Neuronal stem cell (in vitro differentiated cells): ENCODE data around the gene FLG.

Experiments
- DNase-seq: peaks from one replicate; pipeline ENCODE4 v3.0.0-alpha.2; 2013; ENCODE audit warnings: low spot score
- H2AFZ ChIP-seq: one replicate; pipeline ENCODE4 v1.6.1; 2013; ENCODE audit warnings: mild to moderate bottlenecking, low read length, inconsistent platforms
- H2AK5ac ChIP-seq: 2 replicates; pipeline ENCODE4 v1.6.1; 2013; ENCODE audit warnings: low read depth, mild to moderate bottlenecking, inconsistent platforms, low read length, moderate library complexity, mixed read lengths
- H2BK120ac ChIP-seq: 2 replicates; pipeline ENCODE4 v1.6.1; 2013; ENCODE audit warnings: low read depth, mild to moderate bottlenecking, inconsistent platforms, low read length, moderate library complexity, mixed read lengths
- H2BK12ac ChIP-seq: one replicate; pipeline ENCODE4 v1.6.1; 2013; ENCODE audit warnings: low read length, inconsistent platforms
- H2BK15ac ChIP-seq: 2 replicates; pipeline ENCODE4 v1.6.1; 2013; ENCODE audit warnings: mild to moderate bottlenecking, low read length, inconsistent platforms, mixed read lengths
- H2BK5ac ChIP-seq: one replicate; pipeline ENCODE4 v1.6.1; 2013; ENCODE audit warnings: inconsistent platforms, mild to moderate bottlenecking, low read length, moderate library complexity
- H3K14ac ChIP-seq: one replicate; pipeline ENCODE4 v1.6.1; 2013; ENCODE audit warnings: low read length, inconsistent platforms
- H3K18ac ChIP-seq: 2 replicates; pipeline ENCODE4 v1.6.1; 2013; ENCODE audit warnings: low read length, inconsistent platforms
- H3K23ac ChIP-seq: 2 replicates; pipeline ENCODE4 v1.6.1; 2013; ENCODE audit warnings: low read depth, mild to moderate bottlenecking, mixed read lengths, low read length, inconsistent platforms; ENCODE audit not compliant: poor library complexity
- H3K27ac ChIP-seq: replicated peaks from 3 replicates; pipeline ENCODE4 v1.5.1; 2013; ENCODE audit warnings: low read length, inconsistent platforms
- H3K27me3 ChIP-seq, 3 experiments: 2 replicates each; pipeline ENCODE4 v1.6.1; 2013; ENCODE audit warnings: low read length in 3 of 3, mild to moderate bottlenecking in 2 of 3, inconsistent platforms in 1 of 3, low read depth in 1 of 3, mixed read lengths in 1 of 3, moderate library complexity in 1 of 3; ENCODE audit not compliant: control insufficient read depth in 3 of 3, insufficient read depth in 3 of 3
- H3K36me3 ChIP-seq, 2 donors: replicated peaks in 1 of 2; 2 replicates each; pipeline ENCODE4 v1.6.1; 2013; ENCODE audit warnings: low read length in 2 of 2; ENCODE audit not compliant: control insufficient read depth in 2 of 2, insufficient read depth in 2 of 2
- H3K4ac ChIP-seq: 2 replicates; pipeline ENCODE4 v1.6.1; 2013; ENCODE audit warnings: inconsistent platforms, mild to moderate bottlenecking, low read length, moderate library complexity
- H3K4me1 ChIP-seq, 2 donors: 1 replicate in 1 of 2; 2 replicates in 1 of 2; pipeline ENCODE4 v1.6.1; 2013; ENCODE audit warnings: low read length in 2 of 2, low read depth in 1 of 2; ENCODE audit not compliant: control insufficient read depth in 2 of 2, insufficient read depth in 1 of 2
- H3K4me2 ChIP-seq: one replicate; pipeline ENCODE4 v1.6.1; 2013; ENCODE audit warnings: mild to moderate bottlenecking, low read length, inconsistent platforms; ENCODE audit not compliant: insufficient read depth, poor library complexity, severe bottlenecking
- H3K4me3 ChIP-seq, 2 donors: 2 replicates each; pipeline ENCODE4 v1.5.1; 2013; ENCODE audit warnings: low read length in 2 of 2, mild to moderate bottlenecking in 2 of 2, inconsistent platforms in 1 of 2, moderate library complexity in 1 of 2
- H3K79me1 ChIP-seq: one replicate; pipeline ENCODE4 v1.6.1; 2013; ENCODE audit warnings: low read depth, mild to moderate bottlenecking, inconsistent platforms, low read length, moderate library complexity
- H3K9ac ChIP-seq: one replicate; pipeline ENCODE4 v1.6.1; 2013; ENCODE audit warnings: mild to moderate bottlenecking, low read depth, low read length, inconsistent platforms; ENCODE audit not compliant: poor library complexity
- H3K9me3 ChIP-seq, 2 donors: replicated peaks in 1 of 2; 2 replicates each; pipeline versions ENCODE3 to v1.6.1; 2013; ENCODE audit warnings: low read length in 2 of 2, mild to moderate bottlenecking in 2 of 2, inconsistent platforms in 1 of 2, low read depth in 1 of 2, mixed read lengths in 1 of 2, moderate library complexity in 1 of 2; ENCODE audit not compliant: control insufficient read depth in 2 of 2, insufficient read depth in 1 of 2
- H4K8ac ChIP-seq: one replicate; pipeline ENCODE4 v1.6.1; 2013; ENCODE audit warnings: low read depth, mild to moderate bottlenecking, inconsistent platforms, low read length, moderate library complexity
- H4K91ac ChIP-seq: one replicate; pipeline ENCODE4 v1.6.1; 2013; ENCODE audit warnings: low read length, low read depth, mild to moderate bottlenecking, inconsistent platforms; ENCODE audit not compliant: poor library complexity
- WGBS, 2 donors: extraction: QIAGEN DNeasy Blood & Tissue Kit; methylation state at CpG; one replicate each; pipeline ENCODE4 v1.1.7; 2013; ENCODE audit warnings: missing lambda C conversion rate in 2 of 2, mixed read lengths in 1 of 2; ENCODE audit not compliant: insufficient read length in 2 of 2, insufficient replicate concordance in 1 of 2; ENCODE audit errors: extremely low coverage in 2 of 2; 5-methylcytosine and 5-hydroxymethylcytosine counted together

The FLG gene

GRCh38 chr1:152359906-152360305 lies 34.9 kb upstream of the FLG start, which contains the start of gene FLG2:
TSS of gene FLG2 (minus strand) at chr1:152360006. CDS start at chr1:152358884, 1,122 bp downstream.
- Histone ChIP-seq H3K4me1 (no peaks in the 10 kb centered on the region), H2BK120ac (no peak within 1 kb of the TSS), H3K18ac (no peak within 1 kb of the TSS), H3K79me1 (no peaks in the 10 kb centered on the region), H3K4ac (no peak within 1 kb of the TSS), H3K14ac (no peak within 1 kb of the TSS), H3K9ac (no peak within 1 kb of the TSS), H2AK5ac (no peak within 1 kb of the TSS), H4K91ac (no peak within 1 kb of the TSS), H3K27ac (no peak within 1 kb of the TSS), H3K4me2 (no peak within 1 kb of the TSS), H2BK15ac (no peak within 1 kb of the TSS), H3K27me3 (no peaks in the 10 kb centered on the region), H2BK5ac (no peak within 1 kb of the TSS), H4K8ac (no peak within 1 kb of the TSS), H3K23ac (no peak within 1 kb of the TSS), H3K9me3 (peaks cover 0 to 20% of the 10 kb centered on the region in 2 donors), H2AFZ (no peak within 1 kb of the TSS), H3K4me3 (no peak within 1 kb of the TSS), H3K36me3 (no peaks in the 10 kb centered on the region), H2BK12ac (no peak within 1 kb of the TSS)
- DNase-seq: no peak
- no CpG with 5 or more reads among the region's 2 CpGs for WGBS, 2 donors

DNA sequence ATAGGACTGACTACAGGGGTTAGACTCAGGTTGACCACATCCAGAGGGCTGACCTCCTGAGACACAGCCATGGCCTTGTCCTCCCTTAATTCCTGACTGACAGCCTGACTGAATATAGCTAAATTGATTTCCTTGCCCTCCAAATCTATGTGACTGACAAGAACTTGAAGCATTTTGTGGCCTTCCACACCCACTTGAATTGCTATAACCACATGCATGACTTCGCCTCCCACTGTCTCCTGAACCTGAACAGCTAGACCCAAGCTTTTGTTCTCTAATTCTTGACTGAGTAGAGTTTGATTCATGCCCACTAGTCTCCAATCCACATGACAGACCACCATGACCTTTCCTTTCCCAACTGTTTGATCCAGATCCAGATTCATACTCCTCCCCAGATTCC lies 31.7 kb upstream of the FLG start:
- Histone ChIP-seq H4K91ac (no peak overlapping the region), H3K23ac (no peak overlapping the region), H3K27ac (no peak overlapping the region), H3K9ac (no peak overlapping the region), H3K9me3 (peaks cover 0 to 33% of the 10 kb centered on the region in 2 donors), H2AK5ac (no peak overlapping the region), H3K14ac (no peak overlapping the region), H2AFZ (no peak overlapping the region), H2BK120ac (no peak overlapping the region), H3K36me3 (no peaks in the 10 kb centered on the region), H3K79me1 (no peaks in the 10 kb centered on the region), H3K4me3 (no peak overlapping the region), H3K27me3 (no peaks in the 10 kb centered on the region), H2BK15ac (no peak overlapping the region), H2BK12ac (no peak overlapping the region), H3K4me2 (no peak overlapping the region), H2BK5ac (no peak overlapping the region), H3K18ac (no peak overlapping the region), H4K8ac (no peak overlapping the region), H3K4me1 (no peaks in the 10 kb centered on the region), H3K4ac (no peak overlapping the region)
- no CpG with 5 or more reads among the region's 1 CpG for WGBS, 2 donors
- no peak for DNase-seq

GRCh38 chr1:152349611-152350010 lies 24.6 kb upstream of the FLG start:
- no peak overlapping the region for H3K23ac ChIP-seq

DNA sequence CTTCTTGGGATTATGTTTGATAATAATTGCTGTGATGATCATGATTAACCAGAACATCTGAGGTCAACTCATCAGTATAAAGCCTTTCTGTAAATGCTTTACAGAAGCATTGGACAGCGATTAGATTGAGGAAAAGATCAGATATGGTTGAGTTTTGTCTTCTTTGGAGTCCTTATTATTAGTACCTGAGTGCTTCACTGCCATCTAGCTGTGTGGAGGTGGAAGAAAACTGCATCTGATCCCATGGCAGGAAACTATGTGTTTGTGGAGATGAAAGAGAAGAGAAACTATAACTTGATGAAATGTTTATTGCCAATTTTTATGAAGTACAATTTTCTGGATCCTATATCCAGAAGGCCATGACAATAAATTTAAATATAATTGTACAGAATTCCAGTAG lies 23.4 kb upstream of the FLG start:
- no peak overlapping the region for H2BK5ac ChIP-seq
- no peak overlapping the region for H3K14ac ChIP-seq
- no peak overlapping the region for H3K23ac ChIP-seq
- H2AK5ac ChIP-seq: no peak overlapping the region
- H3K27me3 ChIP-seq: no peaks in the 10 kb centered on the region
- no peak overlapping the region for H3K4me3 ChIP-seq
- no peak overlapping the region for H2BK12ac ChIP-seq
- no peak overlapping the region for H3K4ac ChIP-seq
- no peak overlapping the region for H2BK120ac ChIP-seq
- DNase-seq: no peak
- H3K9ac ChIP-seq: no peak overlapping the region
- no peaks in the 10 kb centered on the region for H3K4me1 ChIP-seq
- H2AFZ ChIP-seq: no peak overlapping the region
- no peak overlapping the region for H4K91ac ChIP-seq
- no peak overlapping the region for H3K27ac ChIP-seq
- H2BK15ac ChIP-seq: no peak overlapping the region
- no peaks in the 10 kb centered on the region for H3K79me1 ChIP-seq
- H3K9me3 ChIP-seq: peaks cover 0 to 28% of the 10 kb centered on the region in 2 donors
- no peak overlapping the region for H4K8ac ChIP-seq
- H3K36me3 ChIP-seq: no peaks in the 10 kb centered on the region
- no CpG with 5 or more reads among the region's 1 CpG for WGBS, 2 donors
- no peak overlapping the region for H3K18ac ChIP-seq
- no peak overlapping the region for H3K4me2 ChIP-seq

More at GRCh38 chr1:152349611-152350010, 24.6 kb upstream of the FLG start:
- H2AFZ ChIP-seq: no peak overlapping the region
- H2BK15ac ChIP-seq: no peak overlapping the region
- H2BK12ac ChIP-seq: no peak overlapping the region
- no peak overlapping the region for H4K91ac ChIP-seq
- no peaks in the 10 kb centered on the region for H3K79me1 ChIP-seq
- H2AK5ac ChIP-seq: no peak overlapping the region
- no peak for DNase-seq
- H3K18ac ChIP-seq: no peak overlapping the region
- peaks cover 0 to 35% of the 10 kb centered on the region in 2 donors for H3K9me3 ChIP-seq
- H3K4ac ChIP-seq: no peak overlapping the region
- H3K14ac ChIP-seq: no peak overlapping the region
- no CpG with 5 or more reads among the region's 2 CpGs for WGBS, 2 donors
- no peak overlapping the region for H3K27ac ChIP-seq
- no peaks in the 10 kb centered on the region for H3K4me1 ChIP-seq
- no peak overlapping the region for H3K4me2 ChIP-seq
- H3K36me3 ChIP-seq: no peaks in the 10 kb centered on the region
- no peak overlapping the region for H3K9ac ChIP-seq
- no peak overlapping the region for H2BK5ac ChIP-seq
- H3K4me3 ChIP-seq: no peak overlapping the region
- H3K27me3 ChIP-seq: no peaks in the 10 kb centered on the region
- H4K8ac ChIP-seq: no peak overlapping the region
- H2BK120ac ChIP-seq: no peak overlapping the region
